Measurements from ENCODE around the gene RPIA. TPM values are rescaled to one million over a fixed set of nuclear protein-coding genes. Genes with fewer than 3 reads are reported as not detected.

RPIA gene
- polyA plus RNA-seq, 12 donors = 17.8 to 27.3 (median 22.4) TPM; not detected in 1

- no peak for DNase-seq
Measured at GRCh38 chr2:88680916-88681315, 10.6 kb upstream of the RPIA start.

- DNase-seq = no peak
Measured at GRCh38 chr2:88683160-88684021, 8.1 kb upstream of the RPIA start.

GRCh38 chr2:88684519-88684918 is 7.0 kb upstream of the RPIA start:
- no peak for DNase-seq

GRCh38 chr2:88686320-88686719 is 5.2 kb upstream of the RPIA start:
- DNase-seq = no peak

- DNase-seq = no peak
Measured at GRCh38 chr2:88687384-88687783, 4.1 kb upstream of the RPIA start.

- DNase-seq = no peak
Measured at GRCh38 chr2:88690591-88691338, 708 bp upstream of the RPIA start.

- no peak for DNase-seq
Measured at GRCh38 chr2:88692187-88692586, 714 bp downstream of the RPIA start.

GRCh38 chr2:88693911-88694414 is 2.5 kb downstream of the RPIA start:
- DNase-seq = no peak

- DNase-seq = no peak
Measured at GRCh38 chr2:88696611-88697010, 5.1 kb downstream of the RPIA start.

GRCh38 chr2:88697370-88698026 is 6.0 kb downstream of the RPIA start:
- no peak for DNase-seq

GRCh38 chr2:88698027-88698413 is 6.5 kb downstream of the RPIA start:
- no peak for DNase-seq

GRCh38 chr2:88698498-88699233 is 7.2 kb downstream of the RPIA start:
- no peak for DNase-seq

GRCh38 chr2:88707003-88707402 is 15.5 kb downstream of the RPIA start:
- no peak for DNase-seq

GRCh38 chr2:88709181-88709631 is 17.7 kb downstream of the RPIA start:
- DNase-seq = peak; percentile 61

- DNase-seq = no peak
Measured at GRCh38 chr2:88711289-88711688, 19.8 kb downstream of the RPIA start.

- DNase-seq = no peak
Measured at GRCh38 chr2:88711897-88712296, 20.4 kb downstream of the RPIA start.

GRCh38 chr2:88713408-88713807 is 21.9 kb downstream of the RPIA start:
- no peak for DNase-seq

GRCh38 chr2:88714667-88715066 is 23.2 kb downstream of the RPIA start:
- no peak for DNase-seq

GRCh38 chr2:88720399-88720798 is 28.9 kb downstream of the RPIA start:
- no peak for DNase-seq

- no peak for DNase-seq
Measured at GRCh38 chr2:88721268-88721667, 29.8 kb downstream of the RPIA start.

- no peak for DNase-seq
Measured at GRCh38 chr2:88724643-88725332, 33.3 kb downstream of the RPIA start.
